SU-DHL-6 (cell line): ENCODE data around the gene HAL.

Source experiments
- H2AFZ ChIP-seq: fragments of 200-600 bp; sonication (generic); 2 replicates; pipeline ENCODE4 v1.6.1; 2014; ENCODE audit warnings: low read depth, mild to moderate bottlenecking, moderate library complexity, mixed read lengths, antibody characterized with exemption, low read length; ENCODE audit not compliant: severe bottlenecking
- H3F3A ChIP-seq: fragments of 200-600 bp; shearing (Covaris generic); 2 replicates; pipeline ENCODE4 v1.6.0; 2016; ENCODE audit warnings: antibody characterized with exemption, mild to moderate bottlenecking; ENCODE audit not compliant: insufficient read depth
- H3K27ac ChIP-seq: fragments of 200-600 bp; sonication (generic); 2 replicates; pipeline ENCODE4 v1.5.1; 2016; ENCODE audit warnings: low read depth, mild to moderate bottlenecking, low read length, moderate library complexity, mixed read lengths
- H3K27me3 ChIP-seq: fragments of 200-600 bp; sonication (generic), shearing (Covaris generic); 2 replicates; pipeline ENCODE4 v1.6.0; 2014; ENCODE audit warnings: mild to moderate bottlenecking, low read length
- H3K36me3 ChIP-seq: fragments of 200-600 bp; sonication (generic); 2 replicates; pipeline ENCODE4 v1.6.1; 2014; ENCODE audit warnings: mild to moderate bottlenecking, low read length, mixed read lengths
- H3K4me2 ChIP-seq: fragments of 300-600, 200-600 bp; shearing (Covaris generic), sonication (generic); 2 replicates; pipeline ENCODE4 v1.6.0; 2014; ENCODE audit warnings: low read length, low read depth, mild to moderate bottlenecking; ENCODE audit not compliant: poor library complexity, severe bottlenecking
- H3K4me3 ChIP-seq: fragments of 200-600 bp; sonication (generic); 2 replicates; pipeline ENCODE4 v1.5.1; 2014; ENCODE audit warnings: antibody characterized with exemption, low read length, mild to moderate bottlenecking, mixed read lengths; ENCODE audit not compliant: insufficient read depth, poor library complexity, severe bottlenecking
- H3K79me2 ChIP-seq: fragments of 200-600 bp; sonication (generic); 2 replicates; pipeline ENCODE4 v1.6.1; 2014; ENCODE audit warnings: mild to moderate bottlenecking, low read length, moderate library complexity; ENCODE audit not compliant: insufficient read depth
- H3K9ac ChIP-seq: fragments of 200-600 bp; sonication (generic); 2 replicates; pipeline ENCODE4 v1.7.0; 2014; ENCODE audit warnings: mild to moderate bottlenecking, low read length
- H3K9me2 ChIP-seq: fragments of 200-600 bp; sonication (generic); replicated peaks from 2 replicates; pipeline ENCODE4 v1.6.1; 2014; ENCODE audit warnings: low read length; ENCODE audit not compliant: insufficient read depth
- H3K9me3 ChIP-seq: fragments of 200-600 bp; sonication (generic); 2 replicates; pipeline ENCODE4 v1.6.1; 2014; ENCODE audit warnings: low read length, mixed read lengths; ENCODE audit not compliant: insufficient read depth
- H4K20me1 ChIP-seq: fragments of 200-600 bp; sonication (generic); 2 replicates; pipeline ENCODE4 v1.6.1; 2014; ENCODE audit warnings: low read depth, mild to moderate bottlenecking, antibody characterized with exemption, low read length, moderate library complexity, mixed read lengths
- EZH2phosphoT487 ChIP-seq: fragments of 200-600 bp; sonication (generic), shearing (Covaris generic); conservative IDR thresholded peaks from 2 replicates; pipeline ENCODE4 v1.6.1; 2018; ENCODE audit warnings: mild to moderate bottlenecking, antibody characterized with exemption, low read length, moderate library complexity, mixed read lengths
- TF ChIP-seq, protein P1 (sequence below): fragments of 200-600 bp; sonication (generic); IDR thresholded peaks from one replicate; pipeline ENCODE4 v1.5.1; 2017; ENCODE audit warnings: antibody characterized with exemption, mild to moderate bottlenecking, low read length, moderate library complexity; ENCODE audit not compliant: insufficient read depth, poor library complexity, severe bottlenecking

The HAL gene

DNA sequence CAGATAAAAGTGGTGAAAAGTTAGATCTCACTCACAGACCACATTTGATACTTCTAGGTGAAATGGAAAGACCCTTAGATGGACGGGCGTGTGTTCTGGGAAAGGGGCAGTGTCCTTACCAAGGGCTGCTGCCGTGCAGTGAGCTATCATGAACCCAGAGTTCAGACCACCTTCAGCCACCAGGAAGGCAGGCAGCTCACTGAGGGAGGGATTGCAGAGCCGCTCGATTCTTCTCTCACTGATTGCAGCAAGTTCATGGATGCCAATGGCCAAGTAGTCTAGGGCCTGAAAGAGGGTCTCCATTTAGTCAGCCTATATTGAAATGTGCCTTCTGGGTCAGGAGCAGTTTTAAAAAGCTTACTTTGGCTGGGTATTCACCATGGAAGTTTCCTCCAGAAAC is 15.7 kb downstream of the HAL start:
- H3K27me3 ChIP-seq = no peaks in the 10 kb centered on the region
- no peaks in the 10 kb centered on the region for H4K20me1 ChIP-seq
- no peaks in the 10 kb centered on the region for H3K9me3 ChIP-seq
- no peak overlapping the region for H3K4me3 ChIP-seq
- H2AFZ ChIP-seq = no peak overlapping the region
- no peaks in the 10 kb centered on the region for H3K9me2 ChIP-seq
- H3K36me3 ChIP-seq = no peaks in the 10 kb centered on the region
- H3K27ac ChIP-seq = no peak overlapping the region
- no peaks in the 10 kb centered on the region for H3K79me2 ChIP-seq
- TF ChIP-seq EZH2phosphoT487 = no peak
- TF ChIP-seq, protein P1, sequence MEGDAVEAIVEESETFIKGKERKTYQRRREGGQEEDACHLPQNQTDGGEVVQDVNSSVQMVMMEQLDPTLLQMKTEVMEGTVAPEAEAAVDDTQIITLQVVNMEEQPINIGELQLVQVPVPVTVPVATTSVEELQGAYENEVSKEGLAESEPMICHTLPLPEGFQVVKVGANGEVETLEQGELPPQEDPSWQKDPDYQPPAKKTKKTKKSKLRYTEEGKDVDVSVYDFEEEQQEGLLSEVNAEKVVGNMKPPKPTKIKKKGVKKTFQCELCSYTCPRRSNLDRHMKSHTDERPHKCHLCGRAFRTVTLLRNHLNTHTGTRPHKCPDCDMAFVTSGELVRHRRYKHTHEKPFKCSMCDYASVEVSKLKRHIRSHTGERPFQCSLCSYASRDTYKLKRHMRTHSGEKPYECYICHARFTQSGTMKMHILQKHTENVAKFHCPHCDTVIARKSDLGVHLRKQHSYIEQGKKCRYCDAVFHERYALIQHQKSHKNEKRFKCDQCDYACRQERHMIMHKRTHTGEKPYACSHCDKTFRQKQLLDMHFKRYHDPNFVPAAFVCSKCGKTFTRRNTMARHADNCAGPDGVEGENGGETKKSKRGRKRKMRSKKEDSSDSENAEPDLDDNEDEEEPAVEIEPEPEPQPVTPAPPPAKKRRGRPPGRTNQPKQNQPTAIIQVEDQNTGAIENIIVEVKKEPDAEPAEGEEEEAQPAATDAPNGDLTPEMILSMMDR = no peak
- no peak overlapping the region for H3K4me2 ChIP-seq
- no peak overlapping the region for H3K9ac ChIP-seq
- H3F3A ChIP-seq = no peaks in the 10 kb centered on the region

DNA sequence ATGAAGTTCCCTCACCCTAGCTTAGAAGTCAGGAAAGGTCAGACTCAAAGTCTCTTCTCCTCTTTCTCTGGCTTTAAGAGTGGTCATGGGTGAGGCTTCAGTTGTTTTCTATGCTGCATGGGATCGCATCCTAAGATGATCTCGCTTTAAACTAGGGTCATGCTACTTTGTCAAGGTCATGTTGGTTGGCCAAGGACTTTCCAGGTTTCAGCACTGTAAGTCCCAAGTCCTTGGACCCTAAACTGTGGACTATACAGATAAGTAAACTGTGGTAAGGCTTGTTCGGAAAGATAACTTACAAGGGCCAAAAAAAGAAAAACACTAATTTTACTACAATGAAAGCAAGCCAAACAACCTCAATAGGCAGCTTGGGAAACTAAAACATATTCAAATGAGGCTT is 17.4 kb downstream of the HAL start:
- no peak overlapping the region for H3K27ac ChIP-seq
- no peak overlapping the region for H3K9ac ChIP-seq
- no peaks in the 10 kb centered on the region for H3F3A ChIP-seq
- no peaks in the 10 kb centered on the region for H3K79me2 ChIP-seq
- TF ChIP-seq, protein P1 = no peak
- TF ChIP-seq EZH2phosphoT487 = no peak
- no peaks in the 10 kb centered on the region for H3K27me3 ChIP-seq
- no peak overlapping the region for H3K4me2 ChIP-seq
- no peaks in the 10 kb centered on the region for H3K9me2 ChIP-seq
- no peaks in the 10 kb centered on the region for H3K9me3 ChIP-seq
- no peaks in the 10 kb centered on the region for H3K36me3 ChIP-seq
- no peak overlapping the region for H2AFZ ChIP-seq
- no peak overlapping the region for H3K4me3 ChIP-seq
- H4K20me1 ChIP-seq = no peaks in the 10 kb centered on the region

DNA sequence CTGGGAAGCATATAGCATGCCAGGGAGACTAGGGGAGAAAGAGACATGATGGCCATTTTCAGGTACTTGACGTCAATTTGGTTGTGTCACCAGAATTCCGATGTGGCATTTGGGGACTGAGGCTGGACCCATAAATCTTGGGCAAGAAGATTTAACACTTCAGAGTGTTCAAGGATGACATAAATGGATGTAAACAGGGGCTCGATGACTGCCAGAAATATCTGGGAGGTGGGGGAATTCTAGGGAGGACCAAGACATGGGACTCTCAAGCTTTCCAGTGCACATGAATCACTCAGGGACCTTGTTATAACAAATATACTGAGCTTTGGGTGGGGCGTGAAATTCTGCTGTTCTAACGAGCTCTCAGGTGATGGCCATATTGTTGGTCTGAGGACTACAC is 17.8 kb downstream of the HAL start:
- Histone ChIP-seq H3K27ac (no peak overlapping the region), H3K36me3 (no peaks in the 10 kb centered on the region), H2AFZ (no peak overlapping the region), H3K4me2 (no peak overlapping the region), H3K27me3 (no peaks in the 10 kb centered on the region), H3K9ac (no peak overlapping the region), H3K79me2 (no peaks in the 10 kb centered on the region), H3F3A (no peaks in the 10 kb centered on the region), H3K9me3 (no peaks in the 10 kb centered on the region), H3K9me2 (no peaks in the 10 kb centered on the region), H3K4me3 (no peak overlapping the region), H4K20me1 (no peaks in the 10 kb centered on the region)
- TF ChIP-seq, protein P1 = no peak
- no peak for TF ChIP-seq EZH2phosphoT487
